Activated naive CD4-positive, alpha-beta T cell (primary cell): ENCODE results near the gene RERE.
"Not testable (repeated sequence)": the region's sequence is repeated elsewhere in the genome, so short reads cannot be mapped to it uniquely, and the experiment has no call there.

ENCODE experiments used
- DNase-seq, 4 experiments: peaks; one replicate each; lab custom pipeline; 2025; lab: John Stamatoyannopoulos, UW

The RERE gene

GRCh38 chr1:8602471-8603219, 214.8 kb downstream of the RERE start:
- no peak for DNase-seq

GRCh38 chr1:8600336-8600735, 217.1 kb downstream of the RERE start:
- no peak for DNase-seq

- no peak for DNase-seq
Measured at GRCh38 chr1:8599646-8600212, 217.7 kb downstream of the RERE start.

- DNase-seq = no peak
Measured at GRCh38 chr1:8598783-8599182, 218.7 kb downstream of the RERE start.

GRCh38 chr1:8598060-8598724, 219.2 kb downstream of the RERE start:
- no peak for DNase-seq

- no peak for DNase-seq
Measured at GRCh38 chr1:8597455-8597854, 220.0 kb downstream of the RERE start.

GRCh38 chr1:8595941-8596340, 221.5 kb downstream of the RERE start:
- no peak for DNase-seq

- DNase-seq = no peak
Measured at GRCh38 chr1:8595332-8595731, 222.1 kb downstream of the RERE start.

- not testable (repeated sequence) for DNase-seq
Measured at GRCh38 chr1:8593292-8593691, 224.1 kb downstream of the RERE start.

- no peak for DNase-seq
Measured at GRCh38 chr1:8591569-8591968, 225.9 kb downstream of the RERE start.

GRCh38 chr1:8590721-8591351, 226.6 kb downstream of the RERE start:
- no peak for DNase-seq

GRCh38 chr1:8589571-8589970, 227.9 kb downstream of the RERE start:
- no peak for DNase-seq

- DNase-seq = no peak
Measured at GRCh38 chr1:8587784-8588183, 229.7 kb downstream of the RERE start.

- no peak for DNase-seq
Measured at GRCh38 chr1:8586438-8586837, 231.0 kb downstream of the RERE start.

GRCh38 chr1:8584316-8584715, 233.1 kb downstream of the RERE start:
- DNase-seq = no peak

GRCh38 chr1:8583031-8583430, 234.4 kb downstream of the RERE start:
- DNase-seq = no peak

GRCh38 chr1:8580566-8580965, 236.9 kb downstream of the RERE start:
- no peak for DNase-seq

- no peak for DNase-seq
Measured at GRCh38 chr1:8578936-8579335, 238.5 kb downstream of the RERE start.

GRCh38 chr1:8578132-8578877, 239.1 kb downstream of the RERE start:
- DNase-seq = no peak

GRCh38 chr1:8574985-8575384, 242.5 kb downstream of the RERE start:
- no peak for DNase-seq

- DNase-seq = no peak
Measured at GRCh38 chr1:8572106-8572505, 245.3 kb downstream of the RERE start.
